T-helper 1 cell treated with Interleukin-12 subunit alpha and Interleukin-12 subunit beta and Interleukin-4 antibody, amounts not matched to agents 30 ng/mL and 1 ng/mL, for 36 hours (primary cell): Measurements from ENCODE around the gene PLD2. TPM values are rescaled to one million over a fixed set of nuclear protein-coding genes. Genes with fewer than 3 reads are reported as not detected.
"Not testable (repeated sequence)": the region's sequence is repeated elsewhere in the genome, so short reads cannot be mapped to it uniquely, and the experiment has no call there.

Experiments
- intact Hi-C: fragments of 100-400 bp; cut with micrococcal nuclease; formaldehyde crosslinking; loops from one replicate; pipeline ENCODE4 v1.15.1; 2024
- total RNA-seq: library from RNA; stranded (reverse); gene quantifications from 2 replicates; pipeline ENCODE4 v1.2.3, GENCODE V29; 2022

Gene PLD2
- total RNA-seq, 1 donor from 2014 or later = 37.2 TPM

DNA sequence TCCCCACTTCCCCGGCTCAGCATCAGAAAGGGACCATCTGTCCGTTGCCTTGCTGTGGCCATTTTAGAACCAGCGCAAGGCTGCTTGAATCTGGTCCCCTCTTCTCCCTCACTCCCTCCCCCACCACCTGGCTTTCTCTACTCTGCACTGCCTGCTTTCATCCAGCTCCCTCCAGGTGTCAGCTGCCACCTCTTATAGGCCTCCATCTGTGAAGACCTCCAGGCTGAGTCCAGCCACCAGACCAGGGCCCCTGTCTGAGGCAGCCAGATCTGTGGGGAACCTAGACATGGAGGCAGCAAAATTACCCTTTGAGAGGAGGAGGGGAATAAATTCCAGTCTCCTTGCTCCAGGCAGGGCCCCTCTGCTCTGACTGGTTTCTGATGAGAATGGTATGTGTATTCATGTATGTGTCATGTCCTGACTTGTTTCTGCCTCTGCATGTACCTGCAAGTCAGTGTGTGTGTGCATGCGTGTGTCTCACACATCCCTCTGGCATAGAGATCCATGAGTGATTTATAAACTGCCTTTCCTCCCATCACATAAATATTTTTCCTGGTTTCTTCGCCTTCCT, 47.2 kb downstream of the PLD2 start:
- intact Hi-C loops = no loop called here

DNA sequence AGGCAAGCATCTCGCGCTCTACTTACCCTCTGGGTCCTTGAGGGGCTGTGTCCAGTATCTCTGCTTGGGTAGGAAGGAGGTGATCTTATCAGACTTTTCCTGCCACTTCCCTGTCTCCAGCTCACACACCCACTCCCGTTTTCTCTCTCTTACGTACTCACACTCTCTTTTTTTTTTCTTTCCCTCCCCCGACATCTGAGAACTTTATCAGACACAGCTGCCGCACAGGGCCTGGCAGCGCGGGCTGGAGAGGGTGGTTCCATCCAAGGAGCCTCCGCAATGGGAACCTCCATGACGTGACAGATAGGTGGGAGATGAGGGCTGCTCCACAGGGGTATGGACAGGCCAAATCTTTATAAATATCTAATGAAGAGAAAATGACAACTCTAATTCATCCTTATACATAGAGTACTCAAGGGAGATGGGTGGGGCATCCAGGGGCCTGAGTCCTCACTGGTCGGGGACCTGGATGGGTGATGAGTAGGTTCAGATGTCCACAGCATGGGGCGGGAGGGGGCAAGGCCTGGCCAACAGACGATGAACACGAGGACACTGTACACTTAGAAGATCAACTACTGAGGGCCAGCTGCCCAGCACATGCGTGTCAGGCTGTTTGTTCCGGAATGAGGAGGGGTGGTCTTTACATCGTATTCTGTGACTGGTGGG, 49.5 kb downstream of the PLD2 start:
- intact Hi-C loops = no loop called here

DNA sequence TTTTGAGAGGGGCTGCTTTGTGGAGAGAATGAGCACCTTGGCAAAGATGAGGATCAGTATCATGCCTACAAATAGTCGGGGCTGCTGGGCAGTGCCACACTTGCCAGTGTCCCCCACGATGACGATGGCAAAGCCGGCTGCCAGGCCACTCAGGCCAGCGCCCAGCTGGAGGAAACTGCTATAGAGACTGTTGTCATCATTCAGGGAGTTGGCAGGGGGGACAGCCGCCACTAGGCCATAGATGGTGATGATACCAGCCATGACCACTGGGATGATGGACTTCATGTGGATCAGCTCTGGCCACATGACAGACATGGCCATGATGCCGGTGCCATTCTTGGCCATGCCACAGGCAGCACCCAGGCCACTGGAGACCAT, 50.0 kb downstream of the PLD2 start:
- intact Hi-C loops = no loop called here

DNA sequence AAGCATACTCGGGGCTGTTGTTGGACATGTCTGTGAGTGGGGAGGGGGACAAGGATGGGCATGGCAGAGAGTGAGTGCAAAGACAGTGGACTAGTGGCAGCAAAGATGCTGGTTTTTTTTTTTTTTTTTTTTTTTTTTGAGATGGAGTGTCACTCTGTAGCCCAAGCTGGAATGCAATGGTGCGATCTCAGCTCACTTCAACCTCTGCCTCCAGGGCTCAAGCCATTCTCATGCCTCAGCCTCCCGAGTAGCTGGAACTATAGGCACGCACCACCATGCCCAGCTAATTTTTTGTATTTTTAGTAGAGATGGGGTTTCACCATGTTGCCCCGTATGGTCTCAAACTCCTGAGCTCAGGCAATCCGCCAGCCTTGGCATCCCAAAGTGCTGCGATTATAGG, 50.4 kb downstream of the PLD2 start:
- intact Hi-C loops = not testable (repeated sequence)

DNA sequence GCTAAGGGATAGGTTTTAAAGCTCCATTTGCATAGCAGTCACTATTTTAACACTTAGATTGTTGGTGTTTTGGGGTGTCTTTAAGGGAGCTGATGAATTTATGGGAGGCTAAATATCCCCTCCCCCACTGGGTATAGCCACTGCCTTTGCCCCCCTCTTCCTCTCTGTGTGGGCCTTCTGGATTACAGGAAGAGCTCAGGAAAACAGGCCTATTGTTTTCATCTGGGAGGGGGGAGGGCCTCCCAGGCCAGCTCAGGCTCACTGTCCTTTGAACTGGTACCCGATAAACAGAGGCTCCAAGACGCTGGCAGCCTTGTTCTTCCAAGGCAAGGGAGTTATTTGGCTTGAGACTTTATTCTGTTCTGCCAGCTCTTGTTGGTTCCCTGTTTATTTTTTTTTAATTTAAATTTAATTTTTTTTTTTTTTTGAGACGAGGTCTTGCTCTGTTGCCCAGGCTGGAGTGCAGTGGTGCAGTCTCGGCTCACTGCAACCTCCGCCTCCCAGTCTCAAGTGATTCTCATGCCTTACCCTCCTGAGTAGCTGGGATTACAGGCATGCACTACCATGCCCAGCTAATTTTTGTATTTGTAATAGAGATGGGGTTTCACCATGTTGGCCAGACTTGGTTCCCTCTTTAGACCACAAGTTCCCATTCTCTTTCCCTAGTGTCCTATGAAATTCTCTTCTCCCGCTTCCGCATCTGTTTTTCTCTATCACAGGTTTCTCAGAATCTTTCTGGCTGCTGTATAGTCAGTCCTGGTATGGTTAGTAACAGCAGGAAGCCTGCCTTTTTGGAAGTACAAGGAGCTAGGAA, 51.3 kb downstream of the PLD2 start:
- intact Hi-C loops = no loop called here

DNA sequence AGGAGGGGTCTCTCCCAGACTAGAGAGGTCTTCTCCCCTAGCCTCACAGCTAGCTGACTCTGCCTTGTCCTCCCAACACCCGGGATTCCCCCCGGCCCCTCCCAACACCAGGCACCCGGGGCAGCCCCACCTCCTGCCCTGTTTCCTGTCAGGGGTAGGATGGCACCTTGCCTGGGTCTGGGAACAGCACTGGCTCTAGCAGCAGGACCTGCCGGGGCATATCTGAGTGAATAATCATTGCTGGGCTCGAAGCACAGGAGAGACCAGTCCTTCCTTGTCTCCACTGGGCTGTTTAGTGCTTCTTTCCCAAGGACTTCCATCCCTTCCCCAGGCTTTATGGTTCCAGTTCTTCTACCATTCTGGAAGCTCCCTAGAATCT, 51.9 kb downstream of the PLD2 start:
- intact Hi-C loops = no loop called here

DNA sequence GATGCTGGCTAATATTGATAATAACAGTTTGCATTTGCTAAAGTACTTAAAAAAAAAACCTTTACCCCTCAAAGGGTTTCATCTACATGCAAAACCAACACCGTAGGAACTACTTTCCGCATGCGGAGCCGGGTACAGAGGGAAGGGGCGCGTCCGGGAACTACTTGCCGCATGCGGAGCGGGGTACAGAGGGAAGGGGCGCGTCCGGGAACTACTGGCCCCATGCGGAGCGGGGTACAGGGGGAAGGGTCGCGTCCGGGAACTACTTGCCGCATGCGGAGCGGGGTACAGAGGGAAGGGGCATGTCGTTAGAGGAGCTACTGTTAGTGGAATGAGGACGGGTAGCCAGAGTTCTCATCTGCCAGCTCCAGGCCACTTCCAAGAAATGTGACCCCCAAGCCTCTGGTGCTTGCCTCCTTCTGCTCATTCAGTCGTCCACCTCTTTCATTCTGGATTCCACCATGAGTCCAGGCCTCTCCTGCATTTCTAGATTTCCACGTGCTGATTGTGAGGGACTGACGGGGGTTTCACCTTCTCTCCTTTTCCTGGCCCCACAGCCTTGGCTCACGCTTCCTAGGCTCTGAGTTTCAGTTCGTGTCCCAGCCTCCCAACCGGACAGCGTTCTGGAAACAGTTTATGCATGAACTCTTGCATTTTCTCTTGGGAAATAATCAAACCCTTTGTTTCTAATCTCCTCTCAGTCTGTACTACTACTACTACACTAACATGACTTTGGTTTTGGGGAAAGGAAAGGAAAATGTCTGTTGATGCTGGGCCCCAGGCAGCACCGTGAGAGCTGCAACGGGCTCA, 53.1 kb downstream of the PLD2 start:
- intact Hi-C loops = no loop called here

DNA sequence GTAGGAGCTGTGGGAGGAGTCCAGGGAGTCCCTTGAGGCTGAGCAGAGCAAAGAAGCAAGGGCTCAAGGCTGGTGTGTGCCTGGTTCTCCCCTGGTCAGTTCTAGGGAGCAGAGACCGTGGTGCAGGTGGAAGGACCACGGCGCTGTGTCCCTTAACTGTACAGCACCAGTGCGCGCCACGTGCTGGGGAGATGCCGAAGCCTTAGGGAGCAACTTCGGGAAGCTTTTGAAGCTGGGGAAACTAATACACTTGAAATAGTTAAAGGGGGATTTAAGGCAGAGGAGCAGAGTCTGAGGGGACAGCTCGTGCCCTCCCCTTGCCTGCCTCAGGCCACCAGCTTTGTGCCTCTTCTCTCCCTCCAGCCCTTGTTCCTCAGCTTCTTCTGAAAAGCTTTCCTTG, 53.7 kb downstream of the PLD2 start:
- intact Hi-C loops = no loop called here

DNA sequence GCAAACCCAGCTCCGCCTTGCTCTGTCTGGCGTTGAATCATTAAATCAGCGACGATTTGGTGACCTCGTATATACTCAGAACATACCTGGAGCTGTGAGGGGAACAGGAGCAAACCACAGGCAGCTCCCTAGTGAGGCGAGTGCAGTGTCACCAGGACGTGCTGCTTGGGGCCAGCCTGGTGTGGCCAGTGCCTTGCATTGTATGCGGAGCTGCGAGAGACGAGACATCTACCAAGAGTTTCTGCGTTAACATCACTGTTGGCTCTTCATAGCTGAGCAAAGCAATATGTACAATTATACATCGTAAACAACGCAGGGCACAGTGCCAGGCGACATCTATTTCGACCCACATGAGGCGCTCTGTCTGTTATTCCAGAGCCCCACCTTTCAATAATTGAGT, 54.1 kb downstream of the PLD2 start:
- intact Hi-C loops = no loop called here

DNA sequence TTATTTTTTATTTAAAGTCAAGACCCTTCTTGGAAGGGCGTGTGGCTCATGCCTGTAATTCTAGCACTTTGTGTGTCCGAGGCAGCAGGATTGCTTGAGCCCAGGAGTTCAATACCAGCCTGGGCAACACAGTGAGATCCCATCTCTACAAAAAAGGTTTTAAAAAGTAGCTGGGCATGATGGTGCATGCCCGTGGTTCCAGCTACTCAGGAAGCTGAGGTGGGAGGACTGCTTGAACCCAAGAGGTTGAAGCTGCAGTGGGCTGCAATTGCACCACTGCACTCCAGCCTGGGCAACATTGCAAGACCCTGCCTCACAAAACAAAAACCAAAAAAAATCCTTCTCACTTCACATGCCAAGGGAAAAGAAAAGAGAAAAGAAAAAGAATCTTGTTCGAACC, 55.8 kb downstream of the PLD2 start:
- intact Hi-C loops = no loop called here

DNA sequence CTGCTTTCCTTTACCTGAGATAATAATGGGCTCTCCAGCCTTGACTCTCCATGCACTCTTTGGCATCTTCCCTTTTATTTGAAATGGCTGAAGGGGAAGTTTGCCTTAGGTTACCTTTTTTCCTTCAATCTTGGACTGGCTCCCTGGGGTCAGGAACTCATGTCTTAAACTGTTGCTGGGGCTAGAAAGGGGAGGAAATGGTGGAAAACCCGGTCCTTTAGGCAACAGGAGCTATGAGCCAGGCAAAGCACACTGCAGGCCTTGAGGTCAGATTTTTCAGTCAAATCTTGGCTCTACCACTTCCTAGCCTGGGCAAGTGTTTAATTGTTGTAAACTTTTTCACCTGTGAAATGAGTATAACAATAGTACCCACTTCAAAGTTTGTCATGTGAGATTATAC, 56.4 kb downstream of the PLD2 start:
- intact Hi-C loops = no loop called here

DNA sequence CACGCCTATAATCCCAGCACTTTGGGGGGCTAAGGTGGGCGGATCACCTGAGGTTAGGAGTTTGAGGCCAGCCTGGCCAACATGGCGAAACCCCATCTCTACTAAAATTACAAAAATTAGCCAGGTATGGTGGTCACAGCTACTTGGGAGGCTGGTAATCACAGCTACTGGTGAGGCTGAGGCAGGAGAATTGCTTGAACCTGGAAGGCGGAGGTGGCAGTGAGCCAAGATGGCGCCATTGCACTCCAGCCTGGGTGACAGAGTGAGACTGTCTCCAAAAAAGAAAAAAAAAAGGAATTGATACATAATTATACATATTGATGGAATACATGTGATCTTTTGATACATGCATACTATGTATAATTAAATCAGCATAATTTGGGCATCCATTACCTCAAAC, 60.6 kb downstream of the PLD2 start:
- intact Hi-C loops = not testable (repeated sequence)

DNA sequence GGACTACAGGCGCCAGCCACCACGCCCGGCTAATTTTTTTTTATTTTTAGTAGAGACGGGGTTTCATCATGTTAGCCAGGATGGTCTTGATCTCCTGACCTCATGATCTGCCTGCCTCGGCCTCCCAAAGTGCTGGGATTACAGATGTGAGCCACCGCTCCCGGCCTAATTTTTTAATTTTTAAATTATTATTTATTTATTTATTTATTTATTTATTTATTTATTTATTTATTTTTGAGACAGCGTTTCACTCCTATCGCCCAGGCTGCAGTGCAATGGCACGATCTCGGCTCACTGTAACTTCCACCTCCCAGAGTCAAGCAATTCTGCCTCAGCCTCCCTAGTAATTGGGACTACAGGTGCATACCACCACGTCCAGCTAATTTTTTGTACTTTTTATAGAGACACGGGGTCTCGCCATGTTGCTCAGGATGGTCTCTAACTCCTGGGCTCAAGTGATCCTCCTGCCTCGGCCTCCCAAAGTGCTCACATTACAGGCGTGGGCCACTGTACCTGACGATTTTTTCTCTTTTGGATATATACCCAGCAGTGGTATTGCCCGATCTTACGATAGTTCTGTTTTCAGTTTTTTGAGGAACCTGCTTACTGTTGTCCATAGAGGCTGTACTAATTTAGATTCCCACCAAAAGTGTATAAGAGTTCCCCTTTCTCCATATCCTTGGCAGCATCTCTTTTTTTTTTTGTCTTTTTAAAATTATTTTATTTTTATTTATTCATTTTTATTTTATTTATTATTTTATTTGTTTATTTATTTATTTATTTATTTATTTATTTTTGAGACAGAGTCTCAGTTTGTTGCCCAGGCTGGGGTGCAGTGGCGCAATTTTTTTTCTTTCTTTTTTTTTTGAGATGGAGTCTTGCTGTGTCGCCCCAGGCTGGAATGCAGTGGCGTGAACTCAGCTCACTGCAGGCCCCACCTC, 62.4 kb downstream of the PLD2 start:
- intact Hi-C loops = not testable (repeated sequence)

DNA sequence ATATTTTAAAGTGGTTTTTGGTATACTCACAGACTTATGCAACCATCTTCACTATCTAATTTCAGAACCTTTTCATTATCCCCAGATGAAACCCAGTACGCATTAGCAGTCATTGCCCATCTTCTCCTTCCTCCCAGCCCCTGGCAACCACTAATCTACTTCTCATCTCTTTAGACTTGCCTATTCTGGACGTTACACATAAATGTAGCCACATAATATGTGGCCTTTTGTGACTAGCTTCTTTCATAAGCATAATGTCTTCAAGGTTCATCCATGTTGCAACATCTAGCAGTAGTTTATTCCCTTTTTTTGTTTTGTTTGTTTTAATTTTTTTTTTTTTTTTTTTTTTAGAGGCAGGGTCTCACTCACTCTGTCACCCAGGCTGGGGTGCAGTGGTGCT, 63.9 kb downstream of the PLD2 start:
- intact Hi-C loops = no loop called here

DNA sequence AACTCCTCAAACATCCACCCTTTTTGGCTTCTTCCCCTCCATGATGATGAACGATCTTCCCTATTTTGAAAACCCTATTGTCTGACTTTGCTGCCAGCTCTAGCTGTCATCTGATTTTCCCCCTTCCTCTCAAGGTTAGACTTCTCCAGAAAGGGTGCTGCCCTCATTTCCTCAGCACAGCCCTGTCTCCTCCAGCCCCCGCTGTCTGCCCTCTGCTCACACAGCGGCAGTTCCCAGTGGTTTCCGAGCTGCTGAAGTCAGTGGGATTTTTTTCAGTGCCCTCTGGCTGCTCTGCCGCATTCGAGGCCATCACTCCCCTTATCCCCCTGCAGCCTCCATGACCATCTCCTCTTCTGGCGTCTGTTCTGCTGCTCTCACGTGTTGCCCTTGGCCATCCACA, 65.8 kb downstream of the PLD2 start:
- intact Hi-C loops = no loop called here

Other genes starting within 250 kb of the PLD2 start
- gene GGT6, start 246.6 kb upstream of the PLD2 start, total RNA-seq = not detected in 2 replicates
- not detected in 2 replicates for gene SMTNL2, start 222.6 kb upstream of the PLD2 start, total RNA-seq
- not detected in 2 replicates for gene ALOX15, start 165.5 kb upstream of the PLD2 start, total RNA-seq
- 89.6 and 92.0 TPM in 2 replicates for gene PELP1, start 103.0 kb upstream of the PLD2 start, total RNA-seq
- gene ARRB2, start 96.5 kb upstream of the PLD2 start, total RNA-seq = 335 and 345 TPM in 2 replicates
- gene MED11, start 75.7 kb upstream of the PLD2 start, total RNA-seq = 20.3 and 22.6 TPM in 2 replicates
- gene ZMYND15, start 67.3 kb upstream of the PLD2 start, total RNA-seq = 0.10 and 0.12 TPM in 2 replicates
- 3.3 and 4.4 TPM in 2 replicates for gene CXCL16, start 67.2 kb upstream of the PLD2 start, total RNA-seq
- gene TM4SF5, start 35.3 kb upstream of the PLD2 start, total RNA-seq = 0.22 and 0.83 TPM in 2 replicates
- gene VMO1, start 20.8 kb upstream of the PLD2 start, total RNA-seq = 0.51 TPM in 1 of 2 replicates, not detected in the other
- not detected in 2 replicates for gene GLTPD2, start 18.2 kb upstream of the PLD2 start, total RNA-seq
- 160 and 163 TPM in 2 replicates for gene PSMB6, start 11.0 kb upstream of the PLD2 start, total RNA-seq
- 115 and 120 TPM in 2 replicates for gene MINK1, start 26.2 kb downstream of the PLD2 start, total RNA-seq
- 0.95 and 1.3 TPM in 2 replicates for gene C17orf107, start 92.4 kb downstream of the PLD2 start, total RNA-seq
- 0.78 and 0.88 TPM in 2 replicates for gene CHRNE, start 95.9 kb downstream of the PLD2 start, total RNA-seq
- not detected in 2 replicates for gene GP1BA, start 125.1 kb downstream of the PLD2 start, total RNA-seq
- gene SLC25A11, start 132.9 kb downstream of the PLD2 start, total RNA-seq = 95.7 and 96.0 TPM in 2 replicates
- gene RNF167, start 133.1 kb downstream of the PLD2 start, total RNA-seq = 267 and 323 TPM in 2 replicates
- 2,251 and 2,270 TPM in 2 replicates for gene PFN1, start 141.4 kb downstream of the PLD2 start, total RNA-seq
- gene ENO3, start 144.0 kb downstream of the PLD2 start, total RNA-seq = 37.9 and 38.1 TPM in 2 replicates
- 60.0 and 63.9 TPM in 2 replicates for gene SPAG7, start 160.7 kb downstream of the PLD2 start, total RNA-seq
- 88.9 and 95.0 TPM in 2 replicates for gene CAMTA2, start 180.5 kb downstream of the PLD2 start, total RNA-seq
- 0.22 and 0.76 TPM in 2 replicates for gene INCA1, start 190.4 kb downstream of the PLD2 start, total RNA-seq
- gene KIF1C, start 190.8 kb downstream of the PLD2 start, total RNA-seq = 52.9 and 56.7 TPM in 2 replicates
- gene SLC52A1, start 228.3 kb downstream of the PLD2 start, total RNA-seq = 0.29 and 0.51 TPM in 2 replicates